H9 (cell line): Measurements from ENCODE around the gene ADAT3. TPM values are rescaled to one million over a fixed set of nuclear protein-coding genes. Genes with fewer than 3 reads are reported as not detected.

Experiments used
- DNase-seq: peaks from one replicate; pipeline ENCODE4 v3.0.0-alpha.2; 2017
- H2AFZ ChIP-seq: one replicate; pipeline ENCODE4 v1.6.1; 2013; ENCODE audit warnings: mild to moderate bottlenecking, low read length, control low read depth, moderate library complexity
- H2AK5ac ChIP-seq: 2 replicates; pipeline ENCODE4 v1.6.1; 2013; ENCODE audit warnings: low read length, control low read depth, mixed read lengths; ENCODE audit not compliant: insufficient read length
- H2BK120ac ChIP-seq: one replicate; pipeline ENCODE4 v1.6.1; 2013; ENCODE audit warnings: low read depth, mild to moderate bottlenecking, low read length, control low read depth, inconsistent platforms; ENCODE audit not compliant: poor library complexity, severe bottlenecking
- H2BK12ac ChIP-seq: 2 replicates; pipeline ENCODE4 v1.6.1; 2013; ENCODE audit warnings: low read length, control low read depth, mixed read lengths, low read depth; ENCODE audit not compliant: insufficient read length
- H2BK15ac ChIP-seq: 2 replicates; pipeline ENCODE4 v1.6.1; 2013; ENCODE audit warnings: low read depth, low read length, control low read depth
- H2BK20ac ChIP-seq: one replicate; pipeline ENCODE4 v1.6.1; 2013; ENCODE audit warnings: low read depth, mild to moderate bottlenecking, low read length, control low read depth, inconsistent platforms; ENCODE audit not compliant: poor library complexity, severe bottlenecking
- H2BK5ac ChIP-seq: 2 replicates; pipeline ENCODE4 v1.6.1; 2013; ENCODE audit warnings: low read length, control low read depth, mixed read lengths; ENCODE audit not compliant: insufficient read length
- H3K14ac ChIP-seq: 2 replicates; pipeline ENCODE4 v1.6.1; 2013; ENCODE audit warnings: low read length, control low read depth; ENCODE audit not compliant: insufficient read depth
- H3K18ac ChIP-seq: 2 replicates; pipeline ENCODE4 v1.6.1; 2013; ENCODE audit warnings: low read depth, mild to moderate bottlenecking, mixed read lengths, low read length, control low read depth; ENCODE audit not compliant: insufficient read length
- H3K23ac ChIP-seq: 2 replicates; pipeline ENCODE4 v1.6.1; 2013; ENCODE audit warnings: low read length, control low read depth, mixed read lengths, low read depth; ENCODE audit not compliant: insufficient read length
- H3K23me2 ChIP-seq: 2 replicates; pipeline ENCODE4 v1.6.1; 2013; ENCODE audit warnings: low read depth, mild to moderate bottlenecking, mixed read lengths, low read length, control low read depth; ENCODE audit not compliant: insufficient read length, poor library complexity, severe bottlenecking
- H3K27ac ChIP-seq: 2 replicates; pipeline ENCODE4 v1.5.1; 2013; ENCODE audit warnings: low read length, control low read depth, mixed read lengths, low read depth; ENCODE audit not compliant: insufficient read length
- H3K27me3 ChIP-seq: 2 replicates; pipeline ENCODE4 v1.6.1; 2013; ENCODE audit warnings: low read length, control low read depth, inconsistent platforms; ENCODE audit not compliant: insufficient read depth
- H3K4ac ChIP-seq: 2 replicates; pipeline ENCODE4 v1.6.1; 2013; ENCODE audit warnings: low read depth, mild to moderate bottlenecking, control low read depth, inconsistent platforms, low read length, moderate library complexity
- H3K4me1 ChIP-seq: 2 replicates; pipeline ENCODE4 v1.6.1; 2013; ENCODE audit warnings: low read length, control low read depth, inconsistent platforms; ENCODE audit not compliant: insufficient read depth
- H3K4me2 ChIP-seq: 2 replicates; pipeline ENCODE4 v1.6.1; 2013; ENCODE audit warnings: low read length, control low read depth, mixed read lengths; ENCODE audit not compliant: insufficient read length, insufficient read depth
- H3K56ac ChIP-seq: 2 replicates; pipeline ENCODE4 v1.6.1; 2013; ENCODE audit warnings: low read depth, mild to moderate bottlenecking, mixed read lengths, low read length, control low read depth; ENCODE audit not compliant: insufficient read length
- H3K79me1 ChIP-seq: 2 replicates; pipeline ENCODE4 v1.6.1; 2013; ENCODE audit warnings: low read depth, mild to moderate bottlenecking, moderate library complexity, low read length, control low read depth, inconsistent platforms; ENCODE audit not compliant: insufficient read depth, poor library complexity, severe bottlenecking
- H3K79me2 ChIP-seq: 2 replicates; pipeline ENCODE4 v1.6.1; 2013; ENCODE audit warnings: low read length, control low read depth, inconsistent platforms; ENCODE audit not compliant: insufficient read depth
- H3K9ac ChIP-seq: 2 replicates; pipeline ENCODE4 v1.6.1; 2013; ENCODE audit warnings: low read length, control low read depth, mixed read lengths; ENCODE audit not compliant: insufficient read length; ENCODE audit errors: extremely low read depth
- H3K9me3 ChIP-seq: one replicate; pipeline ENCODE4 v1.6.1; 2013; ENCODE audit warnings: low read depth, low read length, inconsistent platforms; ENCODE audit not compliant: control insufficient read depth
- H3T11ph ChIP-seq: one replicate; pipeline ENCODE4 v1.6.1; 2013; ENCODE audit warnings: mild to moderate bottlenecking, low read length, control low read depth, inconsistent platforms
- H4K20me1 ChIP-seq: one replicate; pipeline ENCODE4 v1.6.1; 2013; ENCODE audit not compliant: control insufficient read depth, insufficient read length, insufficient read depth
- H4K5ac ChIP-seq: 2 replicates; pipeline ENCODE4 v1.6.1; 2013; ENCODE audit warnings: low read depth, mild to moderate bottlenecking, mixed read lengths, low read length, control low read depth; ENCODE audit not compliant: insufficient read length
- H4K8ac ChIP-seq: replicated peaks from 2 replicates; pipeline ENCODE4 v1.6.1; 2013; ENCODE audit warnings: low read length, control low read depth, mixed read lengths, low read depth; ENCODE audit not compliant: insufficient read length
- H4K91ac ChIP-seq: 2 replicates; pipeline ENCODE4 v1.6.1; 2013; ENCODE audit warnings: low read depth, mild to moderate bottlenecking, moderate library complexity, mixed read lengths, low read length, control low read depth; ENCODE audit not compliant: insufficient read length
- H3K27ac Mint-ChIP-seq, 3 experiments: 2 replicates in 2 of 3; 3 replicates in 1 of 3; pipeline ENCODE4 v1.8.0; 2020 to 2021; ENCODE audit warnings: mixed read lengths in 3 of 3, mild to moderate bottlenecking in 1 of 3, moderate library complexity in 1 of 3
- H3K27me3 Mint-ChIP-seq: 2 replicates; pipeline ENCODE4 v1.8.0; 2021; ENCODE audit warnings: low read depth, mild to moderate bottlenecking, moderate library complexity, mixed read lengths
- H3K36me3 Mint-ChIP-seq, 3 experiments: 2 replicates in 2 of 3; 3 replicates in 1 of 3; pipeline ENCODE4 v1.8.0; 2020 to 2021; ENCODE audit warnings: low read depth in 3 of 3, mixed read lengths in 3 of 3; ENCODE audit not compliant: insufficient read depth in 1 of 3
- H3K4me1 Mint-ChIP-seq, 2 experiments: 2 replicates each; pipeline ENCODE4 v1.8.0; 2020; ENCODE audit warnings: mixed read lengths in 2 of 2
- H3K4me3 Mint-ChIP-seq, 2 experiments: 2 replicates in 1 of 2; 3 replicates in 1 of 2; pipeline ENCODE4 v1.8.0; 2020 to 2021; ENCODE audit warnings: mild to moderate bottlenecking in 2 of 2, mixed read lengths in 2 of 2, moderate library complexity in 1 of 2
- H3K9me3 Mint-ChIP-seq, 2 experiments: 2 replicates in 1 of 2; 3 replicates in 1 of 2; pipeline ENCODE4 v1.8.0; 2020; ENCODE audit warnings: mild to moderate bottlenecking in 2 of 2, mixed read lengths in 2 of 2, moderate library complexity in 1 of 2
- WGBS: extraction: QIAGEN DNeasy Blood & Tissue Kit; methylation state at CpG from one replicate; pipeline ENCODE4 v1.1.7; 2013; ENCODE audit warnings: missing lambda C conversion rate, low lambda C conversion rate, mixed read lengths; ENCODE audit not compliant: insufficient read length; ENCODE audit errors: extremely low coverage; 5-methylcytosine and 5-hydroxymethylcytosine counted together
- total RNA-seq: library from RNA; stranded (reverse); gene quantifications from 2 replicates; pipeline ENCODE4 v1.2.1, GENCODE V29; 2021
- TF ChIP-seq, protein P1 (sequence below): fragments of 200-600 bp; sonication (generic); conservative IDR thresholded peaks from 3 replicates; pipeline ENCODE4 v1.8.0; 2021; ENCODE audit warnings: antibody characterized with exemption, mild to moderate bottlenecking

Gene ADAT3
- total RNA-seq, 1 experiment from 2014 or later: 12.2 TPM

DNA sequence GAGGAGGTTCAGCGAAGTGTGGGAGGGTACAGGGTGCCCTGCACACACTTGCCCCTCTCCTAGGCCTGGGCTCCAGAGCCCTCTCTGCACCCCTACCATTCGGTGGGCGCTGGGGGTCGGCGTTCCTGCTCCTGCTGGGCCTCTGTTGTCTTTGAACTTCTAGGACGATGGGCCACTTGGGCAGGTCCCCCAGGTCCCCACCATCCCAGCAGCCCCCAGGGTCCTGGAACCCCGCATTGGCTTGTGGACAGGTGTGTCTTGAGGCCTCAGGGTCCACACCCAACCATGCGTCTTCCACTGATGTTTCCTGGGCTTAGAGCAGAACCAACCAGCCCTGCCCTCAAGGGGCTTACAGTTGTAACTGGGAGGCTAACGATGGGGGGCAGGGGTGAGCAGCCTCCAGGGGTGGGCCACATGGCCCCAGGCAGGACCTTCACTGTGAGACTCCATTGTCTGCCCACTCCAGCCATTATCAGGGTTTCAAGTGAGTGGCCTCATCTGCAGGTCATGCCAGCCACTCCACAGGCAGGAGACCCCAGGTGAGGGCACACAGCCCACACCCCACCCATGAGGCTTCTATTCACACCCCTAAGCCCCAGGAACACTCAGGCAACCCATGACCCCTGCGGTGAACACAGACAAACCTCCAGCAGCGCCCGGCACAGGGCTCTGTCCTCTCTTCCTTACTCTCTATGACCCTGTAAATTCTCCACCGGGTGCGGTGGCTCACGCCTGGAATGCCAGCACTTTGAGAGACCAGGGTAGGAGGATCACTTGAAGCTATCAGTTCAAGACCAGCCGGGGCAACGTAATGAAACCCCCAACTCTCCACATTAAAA lies 39.8 kb upstream of the ADAT3 start:
- Histone ChIP-seq H3K23ac (no peak overlapping the region), H3K4ac (no peak overlapping the region), H2BK120ac (no peak overlapping the region), H3K9ac (peak overlapping the region; percentile 81), H2AK5ac (no peak overlapping the region), H4K8ac (no peak overlapping the region), H4K20me1 (peaks cover 3% of the 10 kb centered on the region), H3K9me3 (no peaks in the 10 kb centered on the region), H3K23me2 (peaks cover 14% of the 10 kb centered on the region), H2BK20ac (no peak overlapping the region), H3K79me1 (peaks cover 3% of the 10 kb centered on the region), H3T11ph (no peak overlapping the region), H2BK15ac (no peak overlapping the region), H3K4me1 (no peaks in the 10 kb centered on the region; the same call in 1 of the 2 replicates), H3K4me2 (peak overlapping the region; percentile 31), H2BK12ac (no peak overlapping the region), H2BK5ac (no peak overlapping the region), H3K14ac (peak overlapping the region; percentile 92), H3K56ac (no peak overlapping the region), H2AFZ (no peak overlapping the region), H3K18ac (peak overlapping the region; percentile 33), H3K79me2 (peaks cover 17% of the 10 kb centered on the region; the same call in 1 of the 2 replicates), H3K27me3 (no peaks in the 10 kb centered on the region; the same call in 1 of the 2 replicates), H4K5ac (no peak overlapping the region), H3K27ac (no peak overlapping the region), H4K91ac (no peak overlapping the region)
- Mint-ChIP-seq H3K36me3 (peaks cover 0 to 3% (median 1%) of the 10 kb centered on the region in 3 experiments; a peak in 2 of 7 replicates), H3K27me3 (peaks cover 6% of the 10 kb centered on the region), H3K4me1 (peaks cover 10 to 18% of the 10 kb centered on the region in 2 experiments), H3K4me3 (peak overlapping the region; percentile 70 to 83), H3K27ac (no peak overlapping the region), H3K9me3 (no peaks in the 10 kb centered on the region; a peak in 1 of 5 replicates)
- TF ChIP-seq, protein P1, sequence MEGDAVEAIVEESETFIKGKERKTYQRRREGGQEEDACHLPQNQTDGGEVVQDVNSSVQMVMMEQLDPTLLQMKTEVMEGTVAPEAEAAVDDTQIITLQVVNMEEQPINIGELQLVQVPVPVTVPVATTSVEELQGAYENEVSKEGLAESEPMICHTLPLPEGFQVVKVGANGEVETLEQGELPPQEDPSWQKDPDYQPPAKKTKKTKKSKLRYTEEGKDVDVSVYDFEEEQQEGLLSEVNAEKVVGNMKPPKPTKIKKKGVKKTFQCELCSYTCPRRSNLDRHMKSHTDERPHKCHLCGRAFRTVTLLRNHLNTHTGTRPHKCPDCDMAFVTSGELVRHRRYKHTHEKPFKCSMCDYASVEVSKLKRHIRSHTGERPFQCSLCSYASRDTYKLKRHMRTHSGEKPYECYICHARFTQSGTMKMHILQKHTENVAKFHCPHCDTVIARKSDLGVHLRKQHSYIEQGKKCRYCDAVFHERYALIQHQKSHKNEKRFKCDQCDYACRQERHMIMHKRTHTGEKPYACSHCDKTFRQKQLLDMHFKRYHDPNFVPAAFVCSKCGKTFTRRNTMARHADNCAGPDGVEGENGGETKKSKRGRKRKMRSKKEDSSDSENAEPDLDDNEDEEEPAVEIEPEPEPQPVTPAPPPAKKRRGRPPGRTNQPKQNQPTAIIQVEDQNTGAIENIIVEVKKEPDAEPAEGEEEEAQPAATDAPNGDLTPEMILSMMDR: no peak
- WGBS: no CpG with 5 or more reads among the region's 17 CpGs
- no peak for DNase-seq
